Ecto neural progenitor cell (in vitro differentiated cells): ENCODE data around the gene SULT2B1.
"Not testable (repeated sequence)": the region's sequence is repeated elsewhere in the genome, so short reads cannot be mapped to it uniquely, and the experiment has no call there.

ENCODE experiments used
- DNase-seq: peaks from one replicate; pipeline ENCODE4 v3.0.0-alpha.2; 2018; ENCODE audit warnings: low spot score

Gene SULT2B1

GRCh38 chr19:48529156-48529555, 22.8 kb upstream of the SULT2B1 start:
- no peak for DNase-seq

GRCh38 chr19:48530066-48530720, 21.8 kb upstream of the SULT2B1 start:
- no peak for DNase-seq

GRCh38 chr19:48530770-48531169, 21.2 kb upstream of the SULT2B1 start:
- DNase-seq, result no peak

GRCh38 chr19:48533770-48534169, 18.2 kb upstream of the SULT2B1 start:
- no peak for DNase-seq

GRCh38 chr19:48537541-48537940, 14.4 kb upstream of the SULT2B1 start:
- DNase-seq, result no peak

GRCh38 chr19:48538057-48538456, 13.9 kb upstream of the SULT2B1 start:
- not testable (repeated sequence) for DNase-seq

- DNase-seq, result no peak
These were observed 12.4 kb upstream of the SULT2B1 start for GRCh38 chr19:48539503-48540096.

GRCh38 chr19:48540110-48540509, 11.9 kb upstream of the SULT2B1 start:
- DNase-seq, result no peak

- no peak for DNase-seq
These were observed 10.2 kb upstream of the SULT2B1 start for GRCh38 chr19:48541813-48542212.

GRCh38 chr19:48543121-48543710, 8.8 kb upstream of the SULT2B1 start:
- DNase-seq, result no peak

- no peak for DNase-seq
These were observed 6.9 kb upstream of the SULT2B1 start for GRCh38 chr19:48544856-48545750.

- DNase-seq, result no peak
These were observed 4.2 kb upstream of the SULT2B1 start for GRCh38 chr19:48547722-48548121.

GRCh38 chr19:48548253-48548911, 3.6 kb upstream of the SULT2B1 start:
- no peak for DNase-seq

- DNase-seq, result no peak
These were observed 2.6 kb upstream of the SULT2B1 start for GRCh38 chr19:48549380-48549779.

- no peak for DNase-seq
These were observed 692 bp downstream of the SULT2B1 start for GRCh38 chr19:48552406-48553322.

GRCh38 chr19:48553676-48554384, 1.9 kb downstream of the SULT2B1 start:
- DNase-seq, result no peak

- DNase-seq, result no peak
These were observed 2.6 kb downstream of the SULT2B1 start for GRCh38 chr19:48554385-48555091.

- DNase-seq, result no peak
These were observed 4.2 kb downstream of the SULT2B1 start for GRCh38 chr19:48556163-48556562.

GRCh38 chr19:48556825-48557224, 4.9 kb downstream of the SULT2B1 start:
- DNase-seq, result no peak
